Uterus (tissue), 4 donors: ENCODE measurements around the gene PAM16. TPM values are rescaled to one million over a fixed set of nuclear protein-coding genes. Genes with fewer than 3 reads are reported as not detected.

Source experiments
- DNase-seq, 2 donors: peaks; one replicate each; pipeline ENCODE4 v3.0.0-alpha.2; 2019 to 2020
- H3K27ac ChIP-seq, 2 donors: fragments of 200-600 bp; sonication (generic); 1 replicate in 1 of 2; 2 replicates in 1 of 2; pipeline ENCODE4 v1.5.1; 2016 to 2018
- H3K27me3 ChIP-seq, 2 donors: fragments of 200-600 bp; sonication (generic); one replicate each; pipeline ENCODE4 v1.5.1; 2018 to 2019; ENCODE audit warnings: control low read depth in 1 of 2
- H3K36me3 ChIP-seq, 2 donors: fragments of 200-600 bp; sonication (generic); one replicate each; pipeline ENCODE4 v1.5.1; 2019; ENCODE audit warnings: control low read depth in 1 of 2
- H3K4me1 ChIP-seq, 2 donors: fragments of 200-600 bp; sonication (generic); one replicate each; pipeline ENCODE4 v1.5.1; 2018 to 2019; ENCODE audit warnings: control low read depth in 1 of 2
- H3K4me3 ChIP-seq, 2 donors: fragments of 200-600 bp; sonication (generic); 1 replicate in 1 of 2; 2 replicates in 1 of 2; pipeline ENCODE4 v1.5.1; 2018 to 2019; ENCODE audit warnings: mild to moderate bottlenecking in 1 of 2
- H3K9me3 ChIP-seq, 2 donors: fragments of 200-600 bp; sonication (generic); one replicate each; pipeline ENCODE4 v1.5.1; 2019; ENCODE audit warnings: control low read depth in 1 of 2
- POLR2A ChIP-seq, 2 donors: fragments of 450-650 bp; IDR thresholded peaks; one replicate each; pipeline ENCODE4 v1.6.1; 2016; ENCODE audit warnings: antibody characterized with exemption in 2 of 2, mild to moderate bottlenecking in 1 of 2, moderate library complexity in 1 of 2
- intact Hi-C: fragments of 100-400 bp; cut with DNase I; formaldehyde crosslinking; loops from one replicate; pipeline ENCODE4 v1.15.1; 2023; ENCODE audit warnings: low total_unique reads
- total RNA-seq, 4 donors: library from RNA; depleted of rRNA in 3 of 4; stranded (reverse); fragments of >200 nt in 3 of 4; gene quantifications; one replicate each; pipeline versions ENCODE4 v1.1.0 to v1.2.4, GENCODE V29; 2014 to 2023
- TF ChIP-seq, protein P1 (sequence below), 4 experiments: fragments of 200-600 bp in 2 of 4; fragments of 450-650 bp in 2 of 4; sonication (generic) in 2 of 4; IDR thresholded peaks; one replicate each; pipeline ENCODE4 v1.5.1; 2016 to 2019; ENCODE audit warnings: antibody characterized with exemption in 4 of 4, mild to moderate bottlenecking in 2 of 4, moderate library complexity in 1 of 4
- donor health status: DM: yes; HTN: yes; CAD: no.

Gene PAM16
- total RNA-seq, 4 donors from 2014 or later, result 8.9 to 438 (median 35.3) TPM

GRCh38 chr16:4316864-4317531 lies 34.1 kb downstream of the PAM16 start:
- peaks cover 0 to 33% of the 10 kb centered on the region in 2 donors for H3K4me1 ChIP-seq
- DNase-seq, result peak in 1 of 2 donors; percentile 67
- intact Hi-C loops, result no loop called here

GRCh38 chr16:4316108-4316863 lies 34.8 kb downstream of the PAM16 start:
- H3K4me3 ChIP-seq, result peak overlapping the region; percentile 48 to 63
- TF ChIP-seq, protein P1, sequence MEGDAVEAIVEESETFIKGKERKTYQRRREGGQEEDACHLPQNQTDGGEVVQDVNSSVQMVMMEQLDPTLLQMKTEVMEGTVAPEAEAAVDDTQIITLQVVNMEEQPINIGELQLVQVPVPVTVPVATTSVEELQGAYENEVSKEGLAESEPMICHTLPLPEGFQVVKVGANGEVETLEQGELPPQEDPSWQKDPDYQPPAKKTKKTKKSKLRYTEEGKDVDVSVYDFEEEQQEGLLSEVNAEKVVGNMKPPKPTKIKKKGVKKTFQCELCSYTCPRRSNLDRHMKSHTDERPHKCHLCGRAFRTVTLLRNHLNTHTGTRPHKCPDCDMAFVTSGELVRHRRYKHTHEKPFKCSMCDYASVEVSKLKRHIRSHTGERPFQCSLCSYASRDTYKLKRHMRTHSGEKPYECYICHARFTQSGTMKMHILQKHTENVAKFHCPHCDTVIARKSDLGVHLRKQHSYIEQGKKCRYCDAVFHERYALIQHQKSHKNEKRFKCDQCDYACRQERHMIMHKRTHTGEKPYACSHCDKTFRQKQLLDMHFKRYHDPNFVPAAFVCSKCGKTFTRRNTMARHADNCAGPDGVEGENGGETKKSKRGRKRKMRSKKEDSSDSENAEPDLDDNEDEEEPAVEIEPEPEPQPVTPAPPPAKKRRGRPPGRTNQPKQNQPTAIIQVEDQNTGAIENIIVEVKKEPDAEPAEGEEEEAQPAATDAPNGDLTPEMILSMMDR (IDR thresholded peaks at IDR 0.05), result no peak
- no peak for TF ChIP-seq POLR2A (IDR thresholded peaks at IDR 0.05)
- peaks cover 0 to 32% of the 10 kb centered on the region in 2 donors for H3K4me1 ChIP-seq
- no peaks in the 10 kb centered on the region for H3K27me3 ChIP-seq
- intact Hi-C loops, result no loop called here
- H3K9me3 ChIP-seq, result no peaks in the 10 kb centered on the region
- peak overlapping the region; percentile 90 to 96 for H3K27ac ChIP-seq
- no peaks in the 10 kb centered on the region for H3K36me3 ChIP-seq
- DNase-seq, result peak; percentile 37 to 49

More at GRCh38 chr16:4316864-4317531, 34.1 kb downstream of the PAM16 start:
- H3K4me3 ChIP-seq, result peak overlapping the region; percentile 48 to 63
- peak overlapping the region; percentile 90 to 96 for H3K27ac ChIP-seq
- H3K9me3 ChIP-seq, result no peaks in the 10 kb centered on the region
- TF ChIP-seq, protein P1 (IDR thresholded peaks at IDR 0.05), result no peak
- TF ChIP-seq POLR2A (IDR thresholded peaks at IDR 0.05), result no peak
- H3K36me3 ChIP-seq, result no peaks in the 10 kb centered on the region
- no peaks in the 10 kb centered on the region for H3K27me3 ChIP-seq

GRCh38 chr16:4315186-4316107 lies 35.7 kb downstream of the PAM16 start, which contains the start of gene GLIS2:
Gene GLIS2 (plus strand): TSS chr16:4316067. CDS start chr16:4332281, 16,214 bp downstream.
- intact Hi-C loops, result no loop called here
- H3K4me1 ChIP-seq, result peaks cover 0 to 24% of the 10 kb centered on the region in 2 donors
- peak within 1 kb of the TSS; percentile 48 to 63 for H3K4me3 ChIP-seq
- no peaks in the 10 kb centered on the region for H3K9me3 ChIP-seq
- no peaks in the 10 kb centered on the region for H3K36me3 ChIP-seq
- peak; percentile 80 to 82 for DNase-seq
- H3K27me3 ChIP-seq, result no peaks in the 10 kb centered on the region
- peak in 1 of 2 donors; percentile 48 for TF ChIP-seq POLR2A (IDR thresholded peaks at IDR 0.05)
- TF ChIP-seq, protein P1 (IDR thresholded peaks at IDR 0.05), result no peak
- H3K27ac ChIP-seq, result peak within 1 kb of the TSS; percentile 90 to 96

DNA sequence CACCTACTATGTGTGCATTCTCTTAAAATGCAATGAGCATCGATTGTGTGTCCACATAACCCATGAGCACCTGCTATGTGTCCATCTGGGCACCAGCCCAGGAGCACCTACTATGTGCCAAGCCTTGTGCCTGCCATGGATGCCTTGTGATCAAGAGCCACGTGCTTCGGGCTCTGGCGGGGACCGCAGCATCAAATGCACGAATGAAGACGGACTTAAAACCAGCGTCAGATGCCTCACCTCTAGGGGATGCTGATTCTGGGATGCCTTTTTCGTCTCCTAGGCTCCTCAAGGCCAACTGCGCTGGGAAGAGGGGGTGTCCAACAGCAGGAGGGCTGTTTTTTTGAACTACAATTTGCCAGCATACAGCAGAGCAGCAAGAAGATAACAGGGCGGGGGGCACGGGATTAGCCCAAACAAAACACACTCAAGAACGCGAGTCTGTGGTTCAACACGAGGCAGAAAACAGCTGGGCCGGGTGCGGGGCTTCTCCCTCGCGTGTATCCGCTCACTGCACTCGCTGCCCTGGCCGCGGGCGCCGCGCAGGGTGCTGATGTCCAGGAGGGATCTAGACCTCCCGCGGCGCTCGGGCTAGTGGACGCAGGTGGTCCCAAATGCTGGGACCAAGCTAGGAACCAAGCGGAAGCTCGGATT lies 36.5 kb downstream of the PAM16 start:
- Histone ChIP-seq H3K27me3 (no peaks in the 10 kb centered on the region), H3K9me3 (no peaks in the 10 kb centered on the region), H3K36me3 (no peaks in the 10 kb centered on the region), H3K4me1 (peaks cover 0 to 18% of the 10 kb centered on the region in 2 donors), H3K4me3 (peak overlapping the region; percentile 48 to 63), H3K27ac (peak overlapping the region; percentile 90 to 96)
- TF ChIP-seq POLR2A (IDR thresholded peaks at IDR 0.05), result no peak
- TF ChIP-seq, protein P1 (IDR thresholded peaks at IDR 0.05), result no peak
- intact Hi-C loops, result no loop called here
- no peak for DNase-seq
